GM21423 (cell line): ENCODE data around the gene PIGQ.
A peak's percentile ranks its signal among the peaks of the same experiment; 100 is the strongest.

ENCODE experiments used
- ATAC-seq: cut with Tn5 transposase; IDR thresholded peaks from one replicate; pipeline ENCODE4 v1.9.1; 2021; ENCODE audit warnings: mild to moderate bottlenecking, moderate library complexity; ENCODE audit not compliant: unreplicated experiment

The PIGQ gene

GRCh38 chr16:569445-570254 lies at the start of gene PIGQ:
TSS of gene PIGQ (plus strand) at chr16:569968. CDS start at chr16:574075, 4,107 bp downstream.
- peak; percentile 60 for ATAC-seq

GRCh38 chr16:520847-521246 lies 48.9 kb upstream of the PIGQ start:
- ATAC-seq = no peak

GRCh38 chr16:521381-522210 lies 48.2 kb upstream of the PIGQ start:
- ATAC-seq = no peak

- no peak for ATAC-seq
Measured at GRCh38 chr16:522320-523096, 47.3 kb upstream of the PIGQ start.

- ATAC-seq = no peak
Measured at GRCh38 chr16:523097-523741, 46.5 kb upstream of the PIGQ start.

- no peak for ATAC-seq
Measured at GRCh38 chr16:524274-525040, 45.3 kb upstream of the PIGQ start.

- no peak for ATAC-seq
Measured at GRCh38 chr16:525123-525519, 44.6 kb upstream of the PIGQ start.

- no peak for ATAC-seq
Measured at GRCh38 chr16:525520-526180, 44.1 kb upstream of the PIGQ start.

GRCh38 chr16:526181-527014 lies 43.4 kb upstream of the PIGQ start:
- ATAC-seq = no peak

GRCh38 chr16:527015-527903 lies 42.5 kb upstream of the PIGQ start, which contains the start of gene CAPN15:
TSS of gene CAPN15 (plus strand) at chr16:527712. CDS start at chr16:546839, 19,127 bp downstream.
- ATAC-seq = peak; percentile 71

- peak; percentile 11 for ATAC-seq
Measured at GRCh38 chr16:528111-529011, 41.4 kb upstream of the PIGQ start.

- ATAC-seq = no peak
Measured at GRCh38 chr16:529012-529575, 40.7 kb upstream of the PIGQ start.

GRCh38 chr16:530111-530817 lies 39.5 kb upstream of the PIGQ start:
- ATAC-seq = no peak

GRCh38 chr16:531494-532125 lies 38.2 kb upstream of the PIGQ start:
- ATAC-seq = no peak
